ENCODE measurements around the gene ELFN2.

The ELFN2 gene

GRCh38 chr22:37462436-37462835 is 35.2 kb upstream of the ELFN2 start:
- Histone ChIP-seq H3K4me1 (no peaks in the 10 kb centered on the region), H3K27me3 (ENCODE audit: low read depth) (no peaks in the 10 kb centered on the region), H3K9me3 (no peaks in the 10 kb centered on the region), H3K4me3 (no peak overlapping the region), H3K36me3 (replicated peaks) (no peaks in the 10 kb centered on the region; the same call in 1 of the 2 replicates)
- no peak for DNase-seq (ENCODE audit: low spot score in 2 of 2)
- in situ Hi-C loops (cut with MboI; ENCODE audit: low sequenced_read_pairs): no loop called here

GRCh38 chr22:37461961-37462360 is 34.7 kb upstream of the ELFN2 start:
- Histone ChIP-seq H3K4me1 (no peaks in the 10 kb centered on the region), H3K27me3 (ENCODE audit: low read depth) (no peaks in the 10 kb centered on the region), H3K4me3 (no peak overlapping the region), H3K9me3 (no peaks in the 10 kb centered on the region), H3K36me3 (replicated peaks) (no peaks in the 10 kb centered on the region; the same call in 1 of the 2 replicates)
- in situ Hi-C loops (cut with MboI; ENCODE audit: low sequenced_read_pairs): no loop called here
- DNase-seq (ENCODE audit: low spot score in 2 of 2): no peak

GRCh38 chr22:37460684-37461083 is 33.4 kb upstream of the ELFN2 start:
- no peaks in the 10 kb centered on the region for H3K27me3 ChIP-seq (ENCODE audit: low read depth)
- in situ Hi-C loops (cut with MboI; ENCODE audit: low sequenced_read_pairs): no loop called here
- no peak overlapping the region for H3K4me3 ChIP-seq
- no peak for DNase-seq (ENCODE audit: low spot score in 2 of 2)
- H3K9me3 ChIP-seq: no peaks in the 10 kb centered on the region
- no peaks in the 10 kb centered on the region; the same call in 1 of the 2 replicates for H3K36me3 ChIP-seq (replicated peaks)
- no peaks in the 10 kb centered on the region for H3K4me1 ChIP-seq

GRCh38 chr22:37459206-37459605 is 31.9 kb upstream of the ELFN2 start:
- Histone ChIP-seq H3K4me1 (no peaks in the 10 kb centered on the region), H3K9me3 (no peaks in the 10 kb centered on the region), H3K27me3 (ENCODE audit: low read depth) (no peaks in the 10 kb centered on the region), H3K36me3 (replicated peaks) (no peaks in the 10 kb centered on the region), H3K4me3 (no peak overlapping the region)
- no peak for DNase-seq (ENCODE audit: low spot score in 2 of 2)
- in situ Hi-C loops (cut with MboI; ENCODE audit: low sequenced_read_pairs): loop anchor here (5.0 kb wide), 1 partner anchor 142 kb away; no protein-coding TSS in a partner anchor

GRCh38 chr22:37457093-37457893 is 30.0 kb upstream of the ELFN2 start:
- Histone ChIP-seq H3K4me3 (no peak overlapping the region), H3K36me3 (replicated peaks) (no peaks in the 10 kb centered on the region), H3K27me3 (ENCODE audit: low read depth) (no peaks in the 10 kb centered on the region), H3K4me1 (no peaks in the 10 kb centered on the region), H3K9me3 (no peaks in the 10 kb centered on the region)
- peak; percentile 59 to 90 for DNase-seq (ENCODE audit: low spot score in 2 of 2)
- in situ Hi-C loops (cut with MboI; ENCODE audit: low sequenced_read_pairs): loop anchor here (5.0 kb wide), 1 partner anchor 140 kb away; no protein-coding TSS in a partner anchor

GRCh38 chr22:37456346-37456745 is 29.1 kb upstream of the ELFN2 start:
- DNase-seq (ENCODE audit: low spot score in 2 of 2): no peak
- in situ Hi-C loops (cut with MboI; ENCODE audit: low sequenced_read_pairs): loop anchor here (5.0 kb wide), 1 partner anchor 139 kb away; no protein-coding TSS in a partner anchor
- H3K4me3 ChIP-seq: no peak overlapping the region
- no peaks in the 10 kb centered on the region for H3K27me3 ChIP-seq (ENCODE audit: low read depth)
- no peaks in the 10 kb centered on the region for H3K9me3 ChIP-seq
- H3K4me1 ChIP-seq: no peaks in the 10 kb centered on the region
- H3K36me3 ChIP-seq (replicated peaks): no peaks in the 10 kb centered on the region

- DNase-seq (ENCODE audit: low spot score in 2 of 2): no peak
- Histone ChIP-seq H3K9me3 (no peaks in the 10 kb centered on the region; the same call in 1 of the 2 replicates), H3K36me3 (replicated peaks) (no peaks in the 10 kb centered on the region), H3K27me3 (ENCODE audit: low read depth) (no peaks in the 10 kb centered on the region), H3K4me1 (no peaks in the 10 kb centered on the region), H3K4me3 (no peak overlapping the region)
- in situ Hi-C loops (cut with MboI; ENCODE audit: low sequenced_read_pairs): loop anchor here (5.0 kb wide), 1 partner anchor 139 kb away; no protein-coding TSS in a partner anchor
Observed at GRCh38 chr22:37455896-37456295, 28.6 kb upstream of the ELFN2 start.

- H3K36me3 ChIP-seq (replicated peaks): no peaks in the 10 kb centered on the region
- DNase-seq (ENCODE audit: low spot score in 2 of 2): no peak
- no peaks in the 10 kb centered on the region for H3K4me1 ChIP-seq
- H3K4me3 ChIP-seq: no peak overlapping the region
- in situ Hi-C loops (cut with MboI; ENCODE audit: low sequenced_read_pairs): loop anchor here (5.0 kb wide), 1 partner anchor 138 kb away; no protein-coding TSS in a partner anchor
- H3K9me3 ChIP-seq: no peaks in the 10 kb centered on the region; the same call in 1 of the 2 replicates
- no peaks in the 10 kb centered on the region for H3K27me3 ChIP-seq (ENCODE audit: low read depth)
Observed at GRCh38 chr22:37454857-37455686, 27.8 kb upstream of the ELFN2 start.

GRCh38 chr22:37453696-37454095 is 26.4 kb upstream of the ELFN2 start:
- Histone ChIP-seq H3K4me3 (no peak overlapping the region), H3K4me1 (no peaks in the 10 kb centered on the region), H3K27me3 (ENCODE audit: low read depth) (no peaks in the 10 kb centered on the region), H3K9me3 (no peaks in the 10 kb centered on the region; the same call in 1 of the 2 replicates), H3K36me3 (replicated peaks) (no peaks in the 10 kb centered on the region)
- DNase-seq (ENCODE audit: low spot score in 2 of 2): no peak
- in situ Hi-C loops (cut with MboI; ENCODE audit: low sequenced_read_pairs): no loop called here

GRCh38 chr22:37451218-37451617 is 23.9 kb upstream of the ELFN2 start:
- no peak for DNase-seq (ENCODE audit: low spot score in 2 of 2)
- Histone ChIP-seq H3K27me3 (ENCODE audit: low read depth) (no peaks in the 10 kb centered on the region), H3K4me1 (no peaks in the 10 kb centered on the region), H3K4me3 (no peak overlapping the region), H3K36me3 (replicated peaks) (no peaks in the 10 kb centered on the region), H3K9me3 (no peaks in the 10 kb centered on the region; the same call in 1 of the 2 replicates)
- in situ Hi-C loops (cut with MboI; ENCODE audit: low sequenced_read_pairs): no loop called here

GRCh38 chr22:37449331-37450001 is 22.2 kb upstream of the ELFN2 start:
- in situ Hi-C loops (cut with MboI; ENCODE audit: low sequenced_read_pairs): no loop called here
- H3K9me3 ChIP-seq: no peaks in the 10 kb centered on the region; the same call in 1 of the 2 replicates
- H3K4me3 ChIP-seq: no peak overlapping the region
- DNase-seq (ENCODE audit: low spot score in 2 of 2): no peak
- no peaks in the 10 kb centered on the region for H3K27me3 ChIP-seq (ENCODE audit: low read depth)
- no peaks in the 10 kb centered on the region for H3K36me3 ChIP-seq (replicated peaks)
- no peaks in the 10 kb centered on the region for H3K4me1 ChIP-seq

GRCh38 chr22:37448516-37449127 is 21.3 kb upstream of the ELFN2 start:
- no peak for DNase-seq (ENCODE audit: low spot score in 2 of 2)
- H3K4me1 ChIP-seq: no peaks in the 10 kb centered on the region
- no peaks in the 10 kb centered on the region for H3K27me3 ChIP-seq (ENCODE audit: low read depth)
- H3K4me3 ChIP-seq: no peak overlapping the region
- in situ Hi-C loops (cut with MboI; ENCODE audit: low sequenced_read_pairs): no loop called here
- H3K36me3 ChIP-seq (replicated peaks): no peaks in the 10 kb centered on the region
- no peaks in the 10 kb centered on the region; the same call in 1 of the 2 replicates for H3K9me3 ChIP-seq

GRCh38 chr22:37445501-37445900 is 18.2 kb upstream of the ELFN2 start:
- in situ Hi-C loops (cut with MboI; ENCODE audit: low sequenced_read_pairs): no loop called here
- H3K9me3 ChIP-seq: peaks cover 15% of the 10 kb centered on the region
- no peak for DNase-seq (ENCODE audit: low spot score in 2 of 2)
- no peak overlapping the region for H3K4me3 ChIP-seq
- H3K27me3 ChIP-seq (ENCODE audit: low read depth): no peaks in the 10 kb centered on the region
- H3K36me3 ChIP-seq (replicated peaks): no peaks in the 10 kb centered on the region
- H3K4me1 ChIP-seq: no peaks in the 10 kb centered on the region
